ENCODE results near the gene NTRK2. TPM values are rescaled to one million over a fixed set of nuclear protein-coding genes. Genes with fewer than 3 reads are reported as not detected.

Gene NTRK2
- total RNA-seq, 1 donor from 2014 or later, result 0.98 TPM

- DNase-seq (no peak), ATAC-seq (no peak)
- intact Hi-C loops (cut with DNase I), result no loop called here
- H3K4me1 ChIP-seq, result no peaks in the 10 kb centered on the region
- H3K4me3 ChIP-seq, result no peak overlapping the region
- H3K27ac ChIP-seq, result no peak overlapping the region
- no peak for TF ChIP-seq CTCF (IDR thresholded peaks at IDR 0.05)
- H3K36me3 ChIP-seq, result no peaks in the 10 kb centered on the region
- H3K9me3 ChIP-seq, result no peaks in the 10 kb centered on the region
- H3K27me3 ChIP-seq, result no peaks in the 10 kb centered on the region
These were observed 46.7 kb downstream of the NTRK2 start for GRCh38 chr9:84716217-84716616.

GRCh38 chr9:84718476-84718875 lies 48.9 kb downstream of the NTRK2 start:
- no peaks in the 10 kb centered on the region for H3K36me3 ChIP-seq
- H3K4me3 ChIP-seq, result no peak overlapping the region
- no peaks in the 10 kb centered on the region for H3K9me3 ChIP-seq
- ATAC-seq (no peak), DNase-seq (no peak)
- no peaks in the 10 kb centered on the region for H3K4me1 ChIP-seq
- intact Hi-C loops (cut with DNase I), result no loop called here
- H3K27me3 ChIP-seq, result no peaks in the 10 kb centered on the region
- no peak overlapping the region for H3K27ac ChIP-seq
- no peak for TF ChIP-seq CTCF (IDR thresholded peaks at IDR 0.05)

- DNase-seq (no peak), ATAC-seq (no peak)
- H3K27me3 ChIP-seq, result no peaks in the 10 kb centered on the region
- no peak overlapping the region for H3K4me3 ChIP-seq
- intact Hi-C loops (cut with DNase I), result no loop called here
- no peaks in the 10 kb centered on the region for H3K36me3 ChIP-seq
- TF ChIP-seq CTCF (IDR thresholded peaks at IDR 0.05), result no peak
- no peak overlapping the region for H3K27ac ChIP-seq
- no peaks in the 10 kb centered on the region for H3K4me1 ChIP-seq
- H3K9me3 ChIP-seq, result no peaks in the 10 kb centered on the region
These were observed 53.0 kb downstream of the NTRK2 start for GRCh38 chr9:84722388-84722989.

- no peak for ATAC-seq
- no peak for TF ChIP-seq CTCF (IDR thresholded peaks at IDR 0.05)
- Histone ChIP-seq H3K27ac (no peak overlapping the region), H3K27me3 (no peaks in the 10 kb centered on the region), H3K9me3 (no peaks in the 10 kb centered on the region), H3K36me3 (no peaks in the 10 kb centered on the region), H3K4me1 (no peaks in the 10 kb centered on the region), H3K4me3 (no peak overlapping the region)
- intact Hi-C loops (cut with DNase I), result no loop called here
- no peak for DNase-seq
These were observed 53.9 kb downstream of the NTRK2 start for GRCh38 chr9:84723426-84723825.

GRCh38 chr9:84731696-84732095 lies 62.2 kb downstream of the NTRK2 start:
- Histone ChIP-seq H3K27ac (no peak overlapping the region), H3K27me3 (no peaks in the 10 kb centered on the region), H3K9me3 (no peaks in the 10 kb centered on the region), H3K4me3 (no peak overlapping the region), H3K36me3 (no peaks in the 10 kb centered on the region), H3K4me1 (no peaks in the 10 kb centered on the region)
- intact Hi-C loops (cut with DNase I), result no loop called here
- DNase-seq (no peak), ATAC-seq (no peak)
- no peak for TF ChIP-seq CTCF (IDR thresholded peaks at IDR 0.05)

- H3K27ac ChIP-seq, result no peak overlapping the region
- no peaks in the 10 kb centered on the region for H3K27me3 ChIP-seq
- no peaks in the 10 kb centered on the region for H3K9me3 ChIP-seq
- ATAC-seq (no peak), DNase-seq (no peak)
- TF ChIP-seq CTCF (IDR thresholded peaks at IDR 0.05), result no peak
- H3K4me1 ChIP-seq, result no peaks in the 10 kb centered on the region
- no peak overlapping the region for H3K4me3 ChIP-seq
- H3K36me3 ChIP-seq, result no peaks in the 10 kb centered on the region
- intact Hi-C loops (cut with DNase I), result no loop called here
These were observed 66.6 kb downstream of the NTRK2 start for GRCh38 chr9:84736081-84736480.
